Uterus (tissue), 2 donors: ENCODE measurements around the gene NISCH.

Source experiments
- CTCF ChIP-seq, 4 experiments: fragments of 200-600 bp in 2 of 4; fragments of 450-650 bp in 2 of 4; sonication (generic) in 2 of 4; IDR thresholded peaks; one replicate each; pipeline ENCODE4 v1.5.1; 2016 to 2019; ENCODE audit warnings: antibody characterized with exemption in 4 of 4, mild to moderate bottlenecking in 2 of 4, moderate library complexity in 1 of 4
- POLR2A ChIP-seq, 2 donors: fragments of 450-650 bp; IDR thresholded peaks; one replicate each; pipeline ENCODE4 v1.6.1; 2016; ENCODE audit warnings: antibody characterized with exemption in 2 of 2, mild to moderate bottlenecking in 1 of 2, moderate library complexity in 1 of 2

GRCh38 chr3:52443268-52443610 lies 12.2 kb upstream of the NISCH start:
- no peak for TF ChIP-seq POLR2A (IDR thresholded peaks at IDR 0.05)
- no peak for TF ChIP-seq CTCF (IDR thresholded peaks at IDR 0.05)
